Measurements from ENCODE around the gene SOS1. TPM values are rescaled to one million over a fixed set of nuclear protein-coding genes. Genes with fewer than 3 reads are reported as not detected.
"Not testable (repeated sequence)": the region's sequence is repeated elsewhere in the genome, so short reads cannot be mapped to it uniquely, and the experiment has no call there.

Gene SOS1
- total and polyA plus RNA-seq, 2 donors (not counting 1 experiment from before 2014, with no cell fraction given): 24.9 to 27.6 TPM

DNA sequence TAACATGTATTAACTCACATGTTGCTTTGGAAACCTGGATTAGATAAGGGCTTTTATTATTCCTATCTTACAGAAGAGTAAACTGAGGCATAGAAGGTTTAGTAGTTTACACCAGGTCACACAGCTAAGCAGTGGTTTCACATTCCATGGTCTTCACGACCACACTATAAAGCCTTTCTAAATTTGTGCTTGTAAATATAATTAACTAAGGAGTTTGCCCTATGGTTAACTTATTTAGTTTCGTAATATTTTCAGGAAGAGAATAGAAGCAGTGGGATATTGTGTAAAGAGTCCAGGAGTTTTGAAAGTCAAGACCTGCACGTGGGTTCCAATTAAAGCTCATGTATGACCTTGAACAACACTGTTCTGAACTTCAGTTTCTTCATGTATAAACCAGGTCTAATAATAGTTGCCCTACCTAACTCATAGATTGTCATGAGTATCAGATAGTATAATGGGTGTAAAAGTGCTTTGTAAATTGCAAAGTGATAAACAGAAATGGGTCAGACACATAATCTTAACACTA is 19.5 kb upstream of the SOS1 start:
- no peaks in the 10 kb centered on the region for H3K4me1 ChIP-seq (ENCODE audit: control insufficient read depth, extremely low read depth, insufficient read depth, low read length)
- H3K27me3 ChIP-seq (ENCODE audit: control insufficient read depth, insufficient read depth, low read length): no peaks in the 10 kb centered on the region
- H3K4me3 ChIP-seq (replicated peaks in 1 of 4; ENCODE audit: control extremely low read depth in 1 of 4, insufficient read depth in 1 of 4, low read depth in 3 of 4, low read length in 4 of 4): no peak overlapping the region
- H3K4me2 ChIP-seq (ENCODE audit: extremely low read depth, insufficient read depth, low read length): no peak overlapping the region
- H3K9ac ChIP-seq (ENCODE audit: insufficient read depth, low read length): no peak overlapping the region
- no peaks in the 10 kb centered on the region for H3K9me3 ChIP-seq (ENCODE audit: control insufficient read depth, insufficient read depth, low read depth, low read length)
- H2AFZ ChIP-seq (ENCODE audit: low read length): no peak overlapping the region
- H3K36me3 ChIP-seq (ENCODE audit: control insufficient read depth, insufficient read depth, low read length): no peaks in the 10 kb centered on the region
- no peaks in the 10 kb centered on the region for H4K20me1 ChIP-seq (ENCODE audit: control insufficient read depth, extremely low read depth, insufficient read depth, low read length)
- no peaks in the 10 kb centered on the region for H3K79me2 ChIP-seq (ENCODE audit: control insufficient read depth, insufficient read depth, low read length)
- no peak overlapping the region for H3K27ac ChIP-seq (ENCODE audit: insufficient read depth, low read length)
- DNase-seq (ENCODE audit: low read depth in 2 of 2): no peak
- TF ChIP-seq CTCF (conservative IDR thresholded peaks at IDR 0.05 in 1 of 2, IDR thresholded peaks at IDR 0.05 in 1 of 2; ENCODE audit: low read depth in 1 of 2, low read length in 2 of 2) (no peak), EZH2 (IDR thresholded peaks at IDR 0.05; ENCODE audit: low read length, missing control alignments) (no peak)

DNA sequence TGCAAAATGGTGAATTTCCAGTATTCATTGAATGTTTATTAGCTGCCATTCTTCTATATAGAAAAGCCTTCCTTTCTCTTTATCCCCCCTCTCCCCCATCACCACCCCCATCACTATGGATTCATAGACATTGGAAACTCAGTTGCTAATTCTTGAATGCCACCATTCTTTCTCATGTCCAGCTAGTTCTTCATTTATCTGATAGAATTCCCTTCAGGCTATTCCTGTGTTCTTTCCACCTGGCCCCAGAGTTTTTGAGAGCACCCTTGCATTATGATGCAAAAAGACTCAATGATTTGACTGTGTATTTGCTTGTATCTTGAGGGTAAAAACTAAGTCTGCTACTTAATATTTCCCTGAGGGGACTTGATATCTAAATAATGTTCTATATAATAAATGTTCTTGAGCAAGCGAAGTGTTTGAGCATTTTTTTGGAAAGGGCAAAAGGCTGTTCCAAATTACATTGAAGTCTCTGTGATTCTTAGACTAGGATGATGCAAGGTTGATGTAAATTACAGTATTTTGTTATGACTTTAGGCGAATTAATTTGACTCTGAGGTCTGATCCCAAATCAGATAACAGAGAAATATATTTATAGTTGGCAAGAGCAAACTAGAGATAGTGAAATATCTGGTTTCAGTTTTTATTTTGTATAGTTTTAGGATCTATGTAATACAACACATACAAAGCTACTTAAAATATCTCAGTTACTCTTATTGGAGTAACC is 18.8 kb upstream of the SOS1 start:
- H3K9me3 ChIP-seq (ENCODE audit: control insufficient read depth, insufficient read depth, low read depth, low read length): no peaks in the 10 kb centered on the region
- no peaks in the 10 kb centered on the region for H3K36me3 ChIP-seq (ENCODE audit: control insufficient read depth, insufficient read depth, low read length)
- H3K27ac ChIP-seq (ENCODE audit: insufficient read depth, low read length): no peak overlapping the region
- H3K79me2 ChIP-seq (ENCODE audit: control insufficient read depth, insufficient read depth, low read length): no peaks in the 10 kb centered on the region
- no peaks in the 10 kb centered on the region for H4K20me1 ChIP-seq (ENCODE audit: control insufficient read depth, extremely low read depth, insufficient read depth, low read length)
- TF ChIP-seq CTCF (conservative IDR thresholded peaks at IDR 0.05 in 1 of 2, IDR thresholded peaks at IDR 0.05 in 1 of 2; ENCODE audit: low read depth in 1 of 2, low read length in 2 of 2): no peak
- TF ChIP-seq EZH2 (IDR thresholded peaks at IDR 0.05; ENCODE audit: low read length, missing control alignments): no peak
- H3K9ac ChIP-seq (ENCODE audit: insufficient read depth, low read length): no peak overlapping the region
- H3K4me3 ChIP-seq (replicated peaks in 1 of 4; ENCODE audit: control extremely low read depth in 1 of 4, insufficient read depth in 1 of 4, low read depth in 3 of 4, low read length in 4 of 4): no peak overlapping the region
- DNase-seq (ENCODE audit: low read depth in 2 of 2): peak in 1 of 2 donors; percentile 72
- H3K4me2 ChIP-seq (ENCODE audit: extremely low read depth, insufficient read depth, low read length): no peak overlapping the region
- no peaks in the 10 kb centered on the region for H3K27me3 ChIP-seq (ENCODE audit: control insufficient read depth, insufficient read depth, low read length)
- H3K4me1 ChIP-seq (ENCODE audit: control insufficient read depth, extremely low read depth, insufficient read depth, low read length): no peaks in the 10 kb centered on the region
- no peak overlapping the region for H2AFZ ChIP-seq (ENCODE audit: low read length)

GRCh38 chr2:39138837-39139211 is 18.0 kb upstream of the SOS1 start:
- H3K4me1 ChIP-seq (ENCODE audit: control insufficient read depth, extremely low read depth, insufficient read depth, low read length): no peaks in the 10 kb centered on the region
- no peaks in the 10 kb centered on the region for H4K20me1 ChIP-seq (ENCODE audit: control insufficient read depth, extremely low read depth, insufficient read depth, low read length)

DNA sequence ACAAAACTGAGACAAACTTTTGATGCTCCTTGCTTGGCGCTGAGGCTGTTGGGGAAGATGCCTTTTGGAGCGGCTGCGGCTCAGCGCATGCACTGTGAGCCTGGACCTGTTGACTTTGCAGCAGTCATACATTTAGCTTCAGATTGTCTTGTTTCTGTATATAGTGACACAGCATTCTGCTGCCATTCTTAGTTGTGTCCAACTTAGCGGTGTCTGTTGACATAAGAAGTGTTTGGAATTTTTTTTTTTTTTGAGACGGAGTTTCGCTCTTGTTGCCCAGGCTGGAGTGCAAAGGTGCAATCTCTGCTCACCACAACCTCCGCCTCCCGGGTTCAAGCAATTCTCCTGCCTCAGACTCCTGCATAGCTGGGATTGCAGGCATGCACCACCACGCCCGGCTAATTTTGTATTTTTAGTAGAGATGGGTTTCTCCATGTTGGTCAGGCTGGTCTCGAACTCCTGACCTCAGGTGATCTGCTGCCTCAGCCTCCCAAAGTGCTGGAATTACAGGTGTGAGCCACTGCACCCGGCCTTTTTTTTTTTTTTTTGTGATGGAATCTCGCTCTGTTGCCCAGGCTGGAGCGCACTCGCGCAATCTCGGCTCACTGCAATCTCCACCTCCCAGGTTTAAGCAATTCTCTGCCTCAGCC is 17.5 kb upstream of the SOS1 start:
- H3K4me1 ChIP-seq (ENCODE audit: control insufficient read depth, extremely low read depth, insufficient read depth, low read length); H3K9ac ChIP-seq (ENCODE audit: insufficient read depth, low read length); H2AFZ ChIP-seq (ENCODE audit: low read length); H3K27me3 ChIP-seq (ENCODE audit: control insufficient read depth, insufficient read depth, low read length); H4K20me1 ChIP-seq (ENCODE audit: control insufficient read depth, extremely low read depth, insufficient read depth, low read length); H3K4me2 ChIP-seq (ENCODE audit: extremely low read depth, insufficient read depth, low read length); H3K27ac ChIP-seq (ENCODE audit: insufficient read depth, low read length); DNase-seq (ENCODE audit: low read depth in 2 of 2); H3K4me3 ChIP-seq (replicated peaks in 1 of 4; ENCODE audit: control extremely low read depth in 1 of 4, insufficient read depth in 1 of 4, low read depth in 3 of 4, low read length in 4 of 4); H3K79me2 ChIP-seq (ENCODE audit: control insufficient read depth, insufficient read depth, low read length); H3K36me3 ChIP-seq (ENCODE audit: control insufficient read depth, insufficient read depth, low read length); H3K9me3 ChIP-seq (ENCODE audit: control insufficient read depth, insufficient read depth, low read depth, low read length): not testable (repeated sequence)

More at GRCh38 chr2:39138837-39139211, 18.0 kb upstream of the SOS1 start:
- TF ChIP-seq EZH2 (IDR thresholded peaks at IDR 0.05; ENCODE audit: low read length, missing control alignments) (no peak), CTCF (conservative IDR thresholded peaks at IDR 0.05 in 1 of 2, IDR thresholded peaks at IDR 0.05 in 1 of 2; ENCODE audit: low read depth in 1 of 2, low read length in 2 of 2) (no peak)
- Histone ChIP-seq H2AFZ (ENCODE audit: low read length) (no peak overlapping the region), H3K79me2 (ENCODE audit: control insufficient read depth, insufficient read depth, low read length) (no peaks in the 10 kb centered on the region), H3K9ac (ENCODE audit: insufficient read depth, low read length) (no peak overlapping the region), H3K4me3 (replicated peaks in 1 of 4; ENCODE audit: control extremely low read depth in 1 of 4, insufficient read depth in 1 of 4, low read depth in 3 of 4, low read length in 4 of 4) (no peak overlapping the region), H3K4me2 (ENCODE audit: extremely low read depth, insufficient read depth, low read length) (no peak overlapping the region), H3K27me3 (ENCODE audit: control insufficient read depth, insufficient read depth, low read length) (no peaks in the 10 kb centered on the region), H3K9me3 (ENCODE audit: control insufficient read depth, insufficient read depth, low read depth, low read length) (no peaks in the 10 kb centered on the region), H3K36me3 (ENCODE audit: control insufficient read depth, insufficient read depth, low read length) (no peaks in the 10 kb centered on the region), H3K27ac (ENCODE audit: insufficient read depth, low read length) (no peak overlapping the region)
- no peak for DNase-seq (ENCODE audit: low read depth in 2 of 2)

Data from fibroblast of lung (primary cell).